ENCODE data around the gene TMEM200B. TPM values are rescaled to one million over a fixed set of nuclear protein-coding genes. Genes with fewer than 3 reads are reported as not detected.
"Not testable (repeated sequence)": the region's sequence is repeated elsewhere in the genome, so short reads cannot be mapped to it uniquely, and the experiment has no call there.

TMEM200B gene
- polyA plus RNA-seq, 1 experiment, result 18.8 TPM

GRCh38 chr1:29134695-29135028 lies 11.0 kb upstream of the TMEM200B start:
- CTCF ChIA-PET, result interaction anchor here (1.0 kb wide), 1 partner anchor 10 kb away, joined by 4 read pairs; no protein-coding TSS in a partner anchor
- H3K27me3 ChIP-seq (ENCODE audit: control insufficient read depth, insufficient read depth, low read length), result no peaks in the 10 kb centered on the region; the same call in 1 of the 2 replicates
- POLR2A ChIA-PET, result no interaction called here
- no peak for TF ChIP-seq CTCF (IDR thresholded peaks at IDR 0.05; ENCODE audit: insufficient read depth, low read depth, low read length)
- no peaks in the 10 kb centered on the region for H3K36me3 ChIP-seq (ENCODE audit: control insufficient read depth, insufficient read depth, low read length)
- no peak for DNase-seq (ENCODE audit: low read depth)
- no peak overlapping the region for H3K4me3 ChIP-seq (ENCODE audit: low read depth, low read length)

- CTCF ChIA-PET, result interaction anchor here (1.0 kb wide), 1 partner anchor 9 kb away, joined by 4 read pairs; no protein-coding TSS in a partner anchor
- no peak for DNase-seq (ENCODE audit: low read depth)
These were observed 10.4 kb upstream of the TMEM200B start for GRCh38 chr1:29133861-29134694.

GRCh38 chr1:29131056-29131455 lies 7.4 kb upstream of the TMEM200B start:
- POLR2A ChIA-PET; DNase-seq (ENCODE audit: low read depth); H3K4me3 ChIP-seq (ENCODE audit: low read depth, low read length); H3K36me3 ChIP-seq (ENCODE audit: control insufficient read depth, insufficient read depth, low read length); H3K27me3 ChIP-seq (ENCODE audit: control insufficient read depth, insufficient read depth, low read length): not testable (repeated sequence)
- CTCF ChIA-PET, result interaction anchor here (1.0 kb wide), 1 partner anchor 249 kb away, joined by 3 read pairs; no protein-coding TSS in a partner anchor

More at GRCh38 chr1:29133861-29134694, 10.4 kb upstream of the TMEM200B start:
- TF ChIP-seq CTCF (IDR thresholded peaks at IDR 0.05; ENCODE audit: insufficient read depth, low read depth, low read length), result no peak
- Histone ChIP-seq H3K27me3 (ENCODE audit: control insufficient read depth, insufficient read depth, low read length) (no peaks in the 10 kb centered on the region; the same call in 1 of the 2 replicates), H3K36me3 (ENCODE audit: control insufficient read depth, insufficient read depth, low read length) (no peaks in the 10 kb centered on the region), H3K4me3 (ENCODE audit: low read depth, low read length) (no peak overlapping the region)
- POLR2A ChIA-PET, result no interaction called here

GRCh38 chr1:29129916-29130315 lies 6.2 kb upstream of the TMEM200B start:
- no peak for TF ChIP-seq CTCF (IDR thresholded peaks at IDR 0.05; ENCODE audit: insufficient read depth, low read depth, low read length)
- no peak for DNase-seq (ENCODE audit: low read depth)
- Histone ChIP-seq H3K4me3 (ENCODE audit: low read depth, low read length) (no peak overlapping the region), H3K36me3 (ENCODE audit: control insufficient read depth, insufficient read depth, low read length) (no peaks in the 10 kb centered on the region), H3K27me3 (ENCODE audit: control insufficient read depth, insufficient read depth, low read length) (peaks cover 2% of the 10 kb centered on the region; the same call in 1 of the 2 replicates)
- ChIA-PET CTCF (interaction anchor here (0.5 to 0.8 kb wide), 2 partner anchors 52 to 78 kb away, joined by 3 to 4 read pairs; partner anchors contain the start of gene SRSF4), POLR2A (no interaction called here)

- Histone ChIP-seq H3K27me3 (ENCODE audit: control insufficient read depth, insufficient read depth, low read length) (0 out of 2 replicates have a peak, but pooled peaks cover 2% of the 10 kb centered on the region), H3K36me3 (ENCODE audit: control insufficient read depth, insufficient read depth, low read length) (no peaks in the 10 kb centered on the region), H3K4me3 (ENCODE audit: low read depth, low read length) (no peak overlapping the region)
- CTCF ChIA-PET, result interaction anchor here (1.0 kb wide), 1 partner anchor 79 kb away, joined by 3 read pairs; no protein-coding TSS in a partner anchor
- POLR2A ChIA-PET, result interaction anchor here (0.7 kb wide), 1 partner anchor 10 kb away, joined by 3 read pairs; no protein-coding TSS in a partner anchor
- DNase-seq (ENCODE audit: low read depth), result no peak
- TF ChIP-seq CTCF (IDR thresholded peaks at IDR 0.05; ENCODE audit: insufficient read depth, low read depth, low read length), result no peak
These were observed 5.0 kb upstream of the TMEM200B start for GRCh38 chr1:29128739-29129138.
